RWPE2 (cell line): ENCODE data around the gene ARHGEF10L.

Source experiments
- ATAC-seq: fragments of 200-7000 bp; cut with Tn5 transposase; 3 replicates; pipeline ENCODE4 v1.9.1; 2021; ENCODE audit warnings: low read depth
- DNase-seq: peaks from one replicate; pipeline ENCODE4 v3.0.0-alpha.2; 2020; ENCODE audit warnings: low spot score
- H3K27ac ChIP-seq: fragments of 450-650 bp; 2 replicates; pipeline ENCODE4 v1.5.1; 2017; ENCODE audit warnings: mild to moderate bottlenecking; ENCODE audit not compliant: poor library complexity, severe bottlenecking
- H3K27me3 ChIP-seq: fragments of 250-450 bp; sonication (Bioruptor Pico); 2 replicates; pipeline ENCODE4 v1.5.1; 2021; ENCODE audit warnings: mild to moderate bottlenecking, moderate library complexity; ENCODE audit not compliant: insufficient read depth, poor library complexity, severe bottlenecking
- H3K36me3 ChIP-seq: fragments of 250-450 bp; sonication (Bioruptor Pico); 2 replicates; pipeline ENCODE4 v1.5.1; 2020; ENCODE audit warnings: low read depth, mild to moderate bottlenecking, moderate library complexity
- H3K4me1 ChIP-seq: fragments of 250-450 bp; sonication (Bioruptor Pico); 2 replicates; pipeline ENCODE4 v1.5.1; 2021; ENCODE audit warnings: mild to moderate bottlenecking, moderate library complexity; ENCODE audit not compliant: insufficient read depth, poor library complexity, severe bottlenecking
- H3K4me3 ChIP-seq: fragments of 250-450 bp; sonication (Bioruptor Pico); 2 replicates; pipeline ENCODE4 v1.5.1; 2021; ENCODE audit warnings: mild to moderate bottlenecking, moderate library complexity; ENCODE audit not compliant: severe bottlenecking
- H3K9me3 ChIP-seq: fragments of 250-450 bp; sonication (Bioruptor Pico); 2 replicates; pipeline ENCODE4 v1.5.1; 2021; ENCODE audit warnings: mild to moderate bottlenecking, moderate library complexity; ENCODE audit not compliant: severe bottlenecking
- TF ChIP-seq, protein P1 (sequence below): fragments of 450-650 bp; IDR thresholded peaks from one replicate; pipeline ENCODE4 v1.5.1; 2017; ENCODE audit warnings: mild to moderate bottlenecking, moderate library complexity; ENCODE audit not compliant: poor library complexity, severe bottlenecking

ARHGEF10L gene

DNA sequence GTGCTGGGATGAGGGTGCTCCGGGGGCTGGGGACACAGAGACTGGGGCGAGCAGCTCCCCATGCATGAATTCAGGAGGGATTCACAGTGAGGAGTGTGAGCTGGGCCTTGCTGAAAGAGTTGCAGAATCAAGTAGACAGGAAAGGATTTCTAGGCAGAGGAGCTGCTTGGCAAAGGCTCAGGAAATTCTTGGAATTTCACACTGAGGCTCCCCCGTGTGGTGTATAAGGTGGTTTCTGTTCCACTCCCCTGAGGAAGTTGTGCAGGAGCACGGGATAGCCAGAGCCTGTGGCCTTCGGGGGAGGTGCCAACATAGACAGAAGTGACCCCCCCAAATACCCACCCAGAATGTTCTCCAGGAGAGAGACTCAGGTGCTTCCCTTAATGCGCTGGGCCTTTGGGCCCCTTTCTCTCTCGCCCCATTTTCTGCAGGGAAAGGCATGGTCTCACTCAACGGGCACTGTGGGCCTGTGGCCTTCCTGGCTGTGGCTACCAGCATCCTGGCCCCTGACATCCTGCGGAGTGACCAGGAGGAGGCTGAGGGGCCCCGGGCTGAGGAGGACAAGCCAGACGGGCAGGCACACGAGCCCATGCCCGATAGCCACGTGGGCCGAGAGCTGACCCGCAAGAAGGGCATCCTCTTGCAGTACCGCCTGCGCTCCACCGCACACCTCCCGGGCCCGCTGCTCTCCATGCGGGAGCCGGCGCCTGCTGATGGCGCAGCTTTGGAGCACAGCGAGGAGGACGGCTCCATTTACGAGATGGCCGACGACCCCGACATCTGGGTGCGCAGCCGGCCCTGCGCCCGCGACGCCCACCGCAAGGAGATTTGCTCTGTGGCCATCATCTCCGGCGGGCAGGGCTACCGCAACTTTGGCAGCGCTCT lies 157.2 kb downstream of the ARHGEF10L start:
- H3K4me1 ChIP-seq: no peaks in the 10 kb centered on the region
- ATAC-seq: peak; percentile 68

DNA sequence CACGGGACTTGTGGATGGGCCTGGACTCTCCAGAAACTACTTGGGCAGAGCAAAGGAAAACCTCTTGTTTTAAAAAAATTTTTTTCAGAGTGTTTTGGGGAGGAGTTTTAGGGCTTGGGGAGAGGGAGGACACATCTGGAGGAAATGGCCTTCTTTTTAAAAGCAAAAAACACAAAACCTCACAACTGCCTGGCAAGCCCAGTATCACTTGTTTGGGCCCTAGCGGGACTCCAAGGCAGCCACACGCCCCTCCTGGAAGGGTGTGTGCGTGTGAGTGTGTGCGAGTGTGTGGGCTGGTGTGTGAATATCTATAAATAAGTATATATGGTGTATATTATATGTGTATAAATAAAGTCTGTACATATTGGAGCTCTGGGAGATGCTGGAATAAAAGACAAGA lies 158.0 kb downstream of the ARHGEF10L start:
- no peaks in the 10 kb centered on the region for H3K4me1 ChIP-seq
- TF ChIP-seq, protein P1, sequence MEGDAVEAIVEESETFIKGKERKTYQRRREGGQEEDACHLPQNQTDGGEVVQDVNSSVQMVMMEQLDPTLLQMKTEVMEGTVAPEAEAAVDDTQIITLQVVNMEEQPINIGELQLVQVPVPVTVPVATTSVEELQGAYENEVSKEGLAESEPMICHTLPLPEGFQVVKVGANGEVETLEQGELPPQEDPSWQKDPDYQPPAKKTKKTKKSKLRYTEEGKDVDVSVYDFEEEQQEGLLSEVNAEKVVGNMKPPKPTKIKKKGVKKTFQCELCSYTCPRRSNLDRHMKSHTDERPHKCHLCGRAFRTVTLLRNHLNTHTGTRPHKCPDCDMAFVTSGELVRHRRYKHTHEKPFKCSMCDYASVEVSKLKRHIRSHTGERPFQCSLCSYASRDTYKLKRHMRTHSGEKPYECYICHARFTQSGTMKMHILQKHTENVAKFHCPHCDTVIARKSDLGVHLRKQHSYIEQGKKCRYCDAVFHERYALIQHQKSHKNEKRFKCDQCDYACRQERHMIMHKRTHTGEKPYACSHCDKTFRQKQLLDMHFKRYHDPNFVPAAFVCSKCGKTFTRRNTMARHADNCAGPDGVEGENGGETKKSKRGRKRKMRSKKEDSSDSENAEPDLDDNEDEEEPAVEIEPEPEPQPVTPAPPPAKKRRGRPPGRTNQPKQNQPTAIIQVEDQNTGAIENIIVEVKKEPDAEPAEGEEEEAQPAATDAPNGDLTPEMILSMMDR: no peak
- H3K27ac ChIP-seq: no peak overlapping the region
- H3K4me3 ChIP-seq: no peak overlapping the region
- H3K36me3 ChIP-seq: no peaks in the 10 kb centered on the region
- H3K27me3 ChIP-seq: no peaks in the 10 kb centered on the region
- ATAC-seq (no peak), DNase-seq (no peak)
- H3K9me3 ChIP-seq: no peaks in the 10 kb centered on the region

More for the DNA sequence above, 157.2 kb downstream of the ARHGEF10L start:
- H3K4me3 ChIP-seq: no peak overlapping the region
- H3K27me3 ChIP-seq: no peaks in the 10 kb centered on the region
- TF ChIP-seq, protein P1: peak; percentile 45
- DNase-seq: no peak
- no peaks in the 10 kb centered on the region for H3K9me3 ChIP-seq
- H3K27ac ChIP-seq: no peak overlapping the region
- no peaks in the 10 kb centered on the region for H3K36me3 ChIP-seq

DNA sequence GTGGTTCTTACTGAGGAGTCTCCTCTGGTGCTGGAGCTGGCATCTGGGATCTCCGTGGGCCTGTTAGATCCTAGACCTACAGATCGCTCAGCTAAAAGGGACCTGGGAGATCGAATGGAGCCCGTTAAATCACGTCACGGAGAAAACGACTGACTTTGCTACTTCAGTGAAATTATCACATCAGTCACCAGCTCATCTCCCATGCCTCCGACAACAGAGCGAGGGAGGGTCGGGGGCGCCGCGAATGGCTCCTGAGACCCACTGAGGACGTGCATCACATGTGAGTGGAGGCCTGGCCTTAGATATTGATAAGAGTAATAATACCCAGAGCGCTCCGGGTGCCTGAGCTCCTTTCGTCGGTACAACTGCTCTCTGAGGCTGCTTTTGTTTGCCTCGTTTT lies 160.1 kb downstream of the ARHGEF10L start:
- Histone ChIP-seq H3K36me3 (no peaks in the 10 kb centered on the region), H3K4me3 (no peak overlapping the region), H3K9me3 (no peaks in the 10 kb centered on the region), H3K27me3 (no peaks in the 10 kb centered on the region), H3K27ac (no peak overlapping the region), H3K4me1 (no peaks in the 10 kb centered on the region)
- TF ChIP-seq, protein P1: no peak
- no peak for ATAC-seq
- no peak for DNase-seq

DNA sequence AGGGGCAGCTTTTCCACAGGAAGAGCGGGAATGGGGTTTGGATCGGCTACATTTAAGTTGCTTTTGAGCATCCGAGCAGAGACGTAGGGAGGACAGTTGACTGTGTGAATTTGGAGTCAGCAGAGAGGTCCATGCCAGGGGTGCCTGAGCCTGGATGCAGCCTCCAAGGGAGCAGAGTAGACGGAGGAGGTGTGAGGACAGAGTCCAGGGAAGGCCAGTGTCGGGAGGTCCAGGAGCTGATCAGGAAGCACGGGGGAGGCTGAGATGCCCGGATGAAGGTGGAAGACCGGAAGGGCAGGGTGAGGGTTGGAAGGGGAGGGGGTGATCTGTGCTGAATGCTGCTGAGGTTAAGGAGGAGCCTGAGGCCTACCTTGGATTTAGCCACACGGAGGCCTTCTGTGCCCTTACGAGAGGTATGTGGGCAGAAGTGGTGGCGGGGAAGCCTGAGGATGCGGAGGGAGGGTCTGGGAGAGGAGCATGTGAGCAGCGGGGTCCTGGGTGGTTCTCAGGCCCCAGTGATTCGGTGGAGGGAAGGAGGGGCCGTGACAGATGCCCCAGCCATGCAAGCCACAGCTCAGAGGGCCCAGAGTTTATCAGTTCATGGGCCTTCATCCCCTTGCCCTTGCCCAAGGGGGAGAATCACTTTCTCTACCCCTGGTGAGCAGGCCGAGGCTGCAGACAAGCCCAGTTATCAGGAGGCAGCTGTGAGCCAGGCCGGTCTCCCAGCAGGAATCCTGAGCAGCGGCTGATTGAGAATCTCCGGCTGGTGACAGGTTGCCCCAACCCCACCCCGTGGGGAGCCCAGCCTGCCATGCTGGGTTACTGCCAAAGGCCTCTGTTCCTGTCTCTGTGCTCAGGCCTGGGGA lies 161.7 kb downstream of the ARHGEF10L start:
- TF ChIP-seq, protein P1: no peak
- Histone ChIP-seq H3K4me1 (no peaks in the 10 kb centered on the region), H3K27me3 (no peaks in the 10 kb centered on the region), H3K36me3 (no peaks in the 10 kb centered on the region), H3K4me3 (no peak overlapping the region), H3K27ac (no peak overlapping the region), H3K9me3 (no peaks in the 10 kb centered on the region)
- ATAC-seq (no peak), DNase-seq (no peak)
